Gastroesophageal sphincter (tissue), 4 donors: ENCODE results near the gene RB1. TPM values are rescaled to one million over a fixed set of nuclear protein-coding genes. Genes with fewer than 3 reads are reported as not detected.
"Not testable (repeated sequence)": the region's sequence is repeated elsewhere in the genome, so short reads cannot be mapped to it uniquely, and the experiment has no call there.

Experiments used
- ATAC-seq: fragments of 150-250 bp; one replicate; pipeline ENCODE4 v1.9.1; 2016; ENCODE audit warnings: mild to moderate bottlenecking, moderate library complexity
- H3K27ac ChIP-seq, 4 donors: fragments of 200-600 bp; sonication (generic) in 3 of 4; 1 replicate in 3 of 4; 2 replicates in 1 of 4; pipeline ENCODE4 v1.5.1; 2016 to 2019
- H3K27me3 ChIP-seq: fragments of 200-600 bp; sonication (generic); one replicate; pipeline ENCODE4 v1.5.1; 2019
- H3K36me3 ChIP-seq, 2 donors: fragments of 200-600 bp; sonication (generic); one replicate each; pipeline ENCODE4 v1.5.1; 2019; ENCODE audit warnings: control low read depth in 1 of 2
- H3K4me1 ChIP-seq, 3 donors: fragments of 200-600 bp; sonication (generic); 1 replicate in 2 of 3; 2 replicates in 1 of 3; pipeline ENCODE4 v1.5.1; 2016 to 2019; ENCODE audit warnings: control low read depth in 2 of 3
- H3K4me3 ChIP-seq, 2 donors: fragments of 200-600 bp; sonication (generic); one replicate each; pipeline ENCODE4 v1.5.1; 2019; ENCODE audit warnings: mild to moderate bottlenecking in 1 of 2, moderate library complexity in 1 of 2
- H3K9me3 ChIP-seq, 3 donors: fragments of 200-600 bp; sonication (generic); one replicate each; pipeline ENCODE4 v1.5.1; 2017 to 2019; ENCODE audit warnings: control low read depth in 2 of 3
- CTCF ChIP-seq, 4 experiments: fragments of 200-600 bp in 2 of 4; fragments of 450-650 bp in 2 of 4; sonication (generic) in 1 of 4; IDR thresholded peaks; one replicate each; pipeline ENCODE4 v1.5.1; 2017 to 2019; ENCODE audit warnings: antibody characterized with exemption in 4 of 4, mild to moderate bottlenecking in 2 of 4, moderate library complexity in 2 of 4
- EP300 ChIP-seq: sonication (generic); formaldehyde crosslinking; IDR thresholded peaks from one replicate; pipeline ENCODE4 v1.6.1; 2017; ENCODE audit warnings: antibody characterized with exemption, mild to moderate bottlenecking
- POLR2A ChIP-seq, 2 donors: fragments of 450-650 bp; IDR thresholded peaks; one replicate each; pipeline ENCODE4 v1.6.1; 2017; ENCODE audit warnings: antibody characterized with exemption in 2 of 2, mild to moderate bottlenecking in 2 of 2, moderate library complexity in 1 of 2
- POLR2AphosphoS5 ChIP-seq: sonication (generic); formaldehyde crosslinking; IDR thresholded peaks from one replicate; pipeline ENCODE4 v1.6.1; 2017; ENCODE audit warnings: antibody characterized with exemption
- WGBS, 2 donors: methylation state at CpG; one replicate each; pipeline ENCODE4 v1.1.5; 2018; ENCODE audit warnings: low coverage in 1 of 2; 5-methylcytosine and 5-hydroxymethylcytosine counted together
- total RNA-seq, 4 donors: library from RNA; depleted of rRNA; stranded (reverse); fragments of >200 nt; gene quantifications; one replicate each; pipeline ENCODE4 v1.1.0, GENCODE V29; 2016

Gene RB1
- total RNA-seq, 4 donors from 2014 or later: 26.5 to 37.2 (median 29.4) TPM

- H3K36me3 ChIP-seq: peaks cover 0 to 35% of the 10 kb centered on the region in 2 donors
- peak overlapping the region in 1 of 2 donors; percentile 3 for H3K4me3 ChIP-seq
- 97% methylated on average over 5 of the region's 20 CpGs; no CpG with 5 or more reads in 1 of the 2 donors for WGBS, 2 donors
Measured at GRCh38 chr13:48320399-48320790, 16.8 kb downstream of the RB1 start.

GRCh38 chr13:48320891-48321510 is 17.4 kb downstream of the RB1 start:
- no peak for ATAC-seq
- 60 to 75% methylated on average over 8 to 32 of the region's 35 CpGs for WGBS, 2 donors
- peaks cover 0 to 11% (median 0%) of the 10 kb centered on the region in 3 donors for H3K4me1 ChIP-seq
- H3K36me3 ChIP-seq: peaks cover 0 to 35% of the 10 kb centered on the region in 2 donors
- no peaks in the 10 kb centered on the region for H3K27me3 ChIP-seq
- H3K27ac ChIP-seq: no peak overlapping the region
- peaks cover 0 to 14% (median 0%) of the 10 kb centered on the region in 3 donors for H3K9me3 ChIP-seq
- TF ChIP-seq CTCF (IDR thresholded peaks at IDR 0.05): no peak
- no peak for TF ChIP-seq POLR2A (IDR thresholded peaks at IDR 0.05)
- no peak for TF ChIP-seq EP300
- no peak for TF ChIP-seq POLR2AphosphoS5
- peak overlapping the region in 1 of 2 donors; percentile 32 for H3K4me3 ChIP-seq

More at GRCh38 chr13:48320399-48320790, 16.8 kb downstream of the RB1 start:
- TF ChIP-seq POLR2A (IDR thresholded peaks at IDR 0.05): no peak
- TF ChIP-seq CTCF (IDR thresholded peaks at IDR 0.05): no peak
- no peak for TF ChIP-seq EP300
- no peak for TF ChIP-seq POLR2AphosphoS5
- H3K27me3 ChIP-seq: no peaks in the 10 kb centered on the region
- H3K4me1 ChIP-seq: peaks cover 0 to 17% (median 0%) of the 10 kb centered on the region in 3 donors
- H3K27ac ChIP-seq: no peak overlapping the region
- ATAC-seq: no peak
- peaks cover 0 to 14% (median 0%) of the 10 kb centered on the region in 3 donors for H3K9me3 ChIP-seq

- H3K36me3 ChIP-seq: peaks cover 0 to 28% of the 10 kb centered on the region in 2 donors
- H3K27ac ChIP-seq: no peak overlapping the region
- TF ChIP-seq POLR2AphosphoS5 (no peak), POLR2A (IDR thresholded peaks at IDR 0.05) (no peak), EP300 (no peak), CTCF (IDR thresholded peaks at IDR 0.05) (no peak)
- ATAC-seq: no peak
- no peaks in the 10 kb centered on the region for H3K27me3 ChIP-seq
- peaks cover 0 to 14% (median 0%) of the 10 kb centered on the region in 3 donors for H3K9me3 ChIP-seq
- no peak overlapping the region for H3K4me3 ChIP-seq
- H3K4me1 ChIP-seq: peaks cover 0 to 9% (median 0%) of the 10 kb centered on the region in 3 donors
Measured at GRCh38 chr13:48322294-48322693, 18.7 kb downstream of the RB1 start.

- no peak overlapping the region for H3K27ac ChIP-seq
- peaks cover 0 to 4% of the 10 kb centered on the region in 2 donors for H3K36me3 ChIP-seq
- ATAC-seq: no peak
- no peak overlapping the region for H3K4me3 ChIP-seq
- no peaks in the 10 kb centered on the region for H3K27me3 ChIP-seq
- TF ChIP-seq CTCF (IDR thresholded peaks at IDR 0.05) (no peak), POLR2A (IDR thresholded peaks at IDR 0.05) (no peak), POLR2AphosphoS5 (no peak), EP300 (no peak)
- H3K4me1 ChIP-seq: no peaks in the 10 kb centered on the region
- WGBS, 2 donors: 81 to 83% methylated on average over 1 of the region's 1 CpG
- H3K9me3 ChIP-seq: peaks cover 0 to 2% (median 0%) of the 10 kb centered on the region in 3 donors
Measured at GRCh38 chr13:48333976-48334375, 30.4 kb downstream of the RB1 start.

GRCh38 chr13:48334534-48335127 is 31.1 kb downstream of the RB1 start:
- no peaks in the 10 kb centered on the region for H3K27me3 ChIP-seq
- H3K36me3 ChIP-seq: peaks cover 0 to 11% of the 10 kb centered on the region in 2 donors
- no peak overlapping the region for H3K27ac ChIP-seq
- no peak overlapping the region for H3K4me3 ChIP-seq
- ATAC-seq: no peak
- no peaks in the 10 kb centered on the region for H3K4me1 ChIP-seq
- 71 to 73% methylated on average over 4 of the region's 4 CpGs for WGBS, 2 donors
- TF ChIP-seq CTCF (IDR thresholded peaks at IDR 0.05) (peak; percentile 28 to 56 (median 42)), POLR2A (IDR thresholded peaks at IDR 0.05) (no peak), POLR2AphosphoS5 (no peak), EP300 (no peak)
- peaks cover 0 to 8% (median 0%) of the 10 kb centered on the region in 3 donors for H3K9me3 ChIP-seq

GRCh38 chr13:48339198-48339597 is 35.6 kb downstream of the RB1 start:
- not testable (repeated sequence) for ATAC-seq, H3K4me3 ChIP-seq, H3K4me1 ChIP-seq, H3K9me3 ChIP-seq, H3K27me3 ChIP-seq, H3K27ac ChIP-seq
- H3K36me3 ChIP-seq: peaks cover 0 to 18% of the 10 kb centered on the region in 2 donors
- WGBS, 2 donors: 83 to 100% methylated on average over 1 of the region's 11 CpGs
